Mesenchymal stem cell (in vitro differentiated cells and primary cell): ENCODE data around the gene BARX1.

Source experiments
- DNase-seq: peaks from one replicate; pipeline ENCODE4 v3.0.0-alpha.2; 2013
- H2AFZ ChIP-seq: one replicate; pipeline ENCODE4 v1.6.1; 2013; ENCODE audit warnings: low read depth, mild to moderate bottlenecking, control low read depth, inconsistent platforms, low read length, moderate library complexity
- H2AK5ac ChIP-seq: 2 replicates; pipeline ENCODE4 v1.6.1; 2013; ENCODE audit warnings: low read length, moderate library complexity, mild to moderate bottlenecking, inconsistent platforms; ENCODE audit not compliant: severe bottlenecking
- H2BK120ac ChIP-seq: one replicate; pipeline ENCODE4 v1.6.1; 2013; ENCODE audit warnings: low read depth, mild to moderate bottlenecking, inconsistent platforms, low read length, moderate library complexity
- H2BK12ac ChIP-seq, 2 experiments: one replicate each; pipeline ENCODE4 v1.6.1; 2013; ENCODE audit warnings: inconsistent platforms in 2 of 2, low read length in 2 of 2, mild to moderate bottlenecking in 2 of 2, moderate library complexity in 2 of 2, control low read depth in 1 of 2
- H2BK15ac ChIP-seq: one replicate; pipeline ENCODE4 v1.6.1; 2013; ENCODE audit warnings: mild to moderate bottlenecking, low read depth, inconsistent platforms; ENCODE audit not compliant: poor library complexity, severe bottlenecking
- H2BK5ac ChIP-seq: 2 replicates; pipeline ENCODE4 v1.6.1; 2013; ENCODE audit warnings: low read depth, mild to moderate bottlenecking, low read length, control low read depth, inconsistent platforms; ENCODE audit not compliant: poor library complexity, severe bottlenecking
- H3K14ac ChIP-seq, 2 experiments: one replicate each; pipeline ENCODE4 v1.6.1; 2013; ENCODE audit warnings: inconsistent platforms in 2 of 2, low read length in 2 of 2, control low read depth in 1 of 2, mild to moderate bottlenecking in 1 of 2, moderate library complexity in 1 of 2
- H3K18ac ChIP-seq, 2 experiments: one replicate each; pipeline ENCODE4 v1.6.1; 2013; ENCODE audit warnings: inconsistent platforms in 2 of 2, low read length in 2 of 2, control low read depth in 1 of 2, low read depth in 1 of 2, mild to moderate bottlenecking in 1 of 2
- H3K23ac ChIP-seq, 2 experiments: one replicate each; pipeline ENCODE4 v1.6.1; 2013; ENCODE audit warnings: inconsistent platforms in 2 of 2, low read length in 2 of 2, mild to moderate bottlenecking in 2 of 2, moderate library complexity in 2 of 2, control low read depth in 1 of 2
- H3K27ac ChIP-seq: 2 replicates; pipeline ENCODE4 v1.5.1; 2013; ENCODE audit warnings: mild to moderate bottlenecking, moderate library complexity, low read length, control low read depth, inconsistent platforms; ENCODE audit not compliant: poor library complexity, severe bottlenecking
- H3K27me3 ChIP-seq, 2 experiments: 2 replicates each; pipeline versions ENCODE4 v1.6.1 to v1.7.0; 2013; ENCODE audit warnings: low read length in 2 of 2, mild to moderate bottlenecking in 2 of 2, moderate library complexity in 2 of 2, control low read depth in 1 of 2, inconsistent platforms in 1 of 2; ENCODE audit not compliant: control insufficient read depth in 1 of 2, insufficient read depth in 1 of 2
- H3K36me3 ChIP-seq, 2 experiments: 2 replicates each; pipeline versions ENCODE4 v1.6.1 to v1.7.0; 2013; ENCODE audit warnings: low read length in 2 of 2, control low read depth in 1 of 2, inconsistent platforms in 1 of 2, low read depth in 1 of 2, mild to moderate bottlenecking in 1 of 2; ENCODE audit not compliant: insufficient read depth in 2 of 2, control insufficient read depth in 1 of 2
- H3K4ac ChIP-seq, 2 experiments: one replicate each; pipeline ENCODE4 v1.6.1; 2013; ENCODE audit warnings: inconsistent platforms in 2 of 2, low read length in 2 of 2, mild to moderate bottlenecking in 2 of 2, moderate library complexity in 2 of 2, control low read depth in 1 of 2, low read depth in 1 of 2
- H3K4me1 ChIP-seq: 2 replicates; pipeline ENCODE4 v1.6.1; 2013; ENCODE audit warnings: low read depth, low read length, control low read depth; ENCODE audit not compliant: control insufficient read depth, insufficient read depth
- H3K4me2 ChIP-seq: 2 replicates; pipeline ENCODE4 v1.6.1; 2013; ENCODE audit warnings: low read length, mild to moderate bottlenecking, inconsistent platforms; ENCODE audit not compliant: poor library complexity, severe bottlenecking
- H3K4me3 ChIP-seq, 2 experiments: 2 replicates each; pipeline versions ENCODE4 v1.5.1 to v1.7.0; 2013; ENCODE audit warnings: low read length in 2 of 2, mild to moderate bottlenecking in 2 of 2, control low read depth in 1 of 2, low read depth in 1 of 2; ENCODE audit not compliant: insufficient read depth in 1 of 2
- H3K79me1 ChIP-seq: replicated peaks from 2 replicates; pipeline ENCODE4 v1.6.1; 2013; ENCODE audit warnings: mild to moderate bottlenecking, control low read depth, low read length, inconsistent platforms; ENCODE audit not compliant: poor library complexity, severe bottlenecking
- H3K9ac ChIP-seq: 2 replicates; pipeline ENCODE4 v1.7.0; 2013; ENCODE audit warnings: mild to moderate bottlenecking, low read length, moderate library complexity
- H3K9me3 ChIP-seq: 2 replicates; pipeline ENCODE4 v1.7.0; 2013; ENCODE audit warnings: mild to moderate bottlenecking, low read length; ENCODE audit not compliant: control insufficient read depth
- H4K8ac ChIP-seq: one replicate; pipeline ENCODE4 v1.6.1; 2013; ENCODE audit warnings: inconsistent platforms, mild to moderate bottlenecking, low read length, moderate library complexity
- H4K91ac ChIP-seq: one replicate; pipeline ENCODE4 v1.6.1; 2013; ENCODE audit warnings: mild to moderate bottlenecking, low read length, inconsistent platforms
- WGBS: methylation state at CpG from one replicate; pipeline ENCODE4 v1.1.7; 2013; ENCODE audit warnings: mixed read lengths; 5-methylcytosine and 5-hydroxymethylcytosine counted together

Gene BARX1

DNA sequence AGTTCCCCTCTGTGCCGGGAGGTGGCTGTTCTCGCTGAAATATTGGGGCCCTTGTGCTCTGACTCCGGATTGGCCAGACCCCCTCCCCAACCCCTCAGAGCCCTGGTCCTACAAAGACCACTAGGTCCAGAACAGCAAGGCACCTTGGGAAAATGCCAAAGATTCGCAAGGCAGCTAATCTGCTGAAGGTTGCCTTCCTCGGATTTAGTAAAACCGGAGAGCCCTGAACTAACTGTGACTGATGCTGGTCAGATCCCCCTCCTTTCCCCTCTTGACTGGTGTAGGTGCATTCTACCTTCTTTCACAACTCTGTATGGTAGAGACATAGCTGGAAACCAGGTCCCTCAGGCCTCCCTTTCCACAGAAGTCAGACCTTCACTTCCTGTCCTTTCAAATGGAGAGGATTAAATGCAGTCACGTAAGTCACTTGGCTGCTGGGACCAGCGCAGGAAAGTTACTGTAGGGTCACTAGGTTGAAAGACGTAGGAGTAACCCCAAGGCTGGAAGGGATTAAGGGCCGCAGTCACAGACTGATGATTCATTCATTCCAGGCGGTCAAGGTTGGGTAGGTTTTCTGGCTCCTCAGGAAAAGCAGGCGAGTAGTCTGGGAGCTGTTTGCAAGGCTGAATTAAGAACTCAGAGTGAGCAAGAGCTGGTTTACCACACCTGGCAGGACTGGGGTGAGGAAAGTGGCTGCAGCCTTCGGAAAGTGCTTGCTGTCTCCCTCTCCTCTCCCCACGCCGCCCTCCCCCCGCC is 5.3 kb downstream of the BARX1 start:
- H4K91ac ChIP-seq: no peak overlapping the region
- no peak overlapping the region for H2BK15ac ChIP-seq
- no peak overlapping the region for H3K27ac ChIP-seq
- no peak overlapping the region for H3K4me2 ChIP-seq
- no peak overlapping the region for H2BK12ac ChIP-seq
- H3K4me3 ChIP-seq: no peak overlapping the region
- no peak overlapping the region for H4K8ac ChIP-seq
- H3K9me3 ChIP-seq: peaks cover 13% of the 10 kb centered on the region
- no peak overlapping the region for H2AFZ ChIP-seq
- DNase-seq: peak; percentile 33
- 4% methylated on average over 11 of the region's 16 CpGs for WGBS
- no peak overlapping the region for H2BK5ac ChIP-seq
- no peaks in the 10 kb centered on the region for H3K79me1 ChIP-seq
- H3K9ac ChIP-seq: no peak overlapping the region
- no peak overlapping the region for H2AK5ac ChIP-seq
- no peak overlapping the region for H3K23ac ChIP-seq
- no peak overlapping the region for H3K4ac ChIP-seq
- peaks cover 96 to 97% of the 10 kb centered on the region in 2 experiments for H3K27me3 ChIP-seq
- no peak overlapping the region for H3K14ac ChIP-seq
- H2BK120ac ChIP-seq: no peak overlapping the region
- H3K18ac ChIP-seq: no peak overlapping the region
- peaks cover 35% of the 10 kb centered on the region for H3K4me1 ChIP-seq
- no peaks in the 10 kb centered on the region for H3K36me3 ChIP-seq

DNA sequence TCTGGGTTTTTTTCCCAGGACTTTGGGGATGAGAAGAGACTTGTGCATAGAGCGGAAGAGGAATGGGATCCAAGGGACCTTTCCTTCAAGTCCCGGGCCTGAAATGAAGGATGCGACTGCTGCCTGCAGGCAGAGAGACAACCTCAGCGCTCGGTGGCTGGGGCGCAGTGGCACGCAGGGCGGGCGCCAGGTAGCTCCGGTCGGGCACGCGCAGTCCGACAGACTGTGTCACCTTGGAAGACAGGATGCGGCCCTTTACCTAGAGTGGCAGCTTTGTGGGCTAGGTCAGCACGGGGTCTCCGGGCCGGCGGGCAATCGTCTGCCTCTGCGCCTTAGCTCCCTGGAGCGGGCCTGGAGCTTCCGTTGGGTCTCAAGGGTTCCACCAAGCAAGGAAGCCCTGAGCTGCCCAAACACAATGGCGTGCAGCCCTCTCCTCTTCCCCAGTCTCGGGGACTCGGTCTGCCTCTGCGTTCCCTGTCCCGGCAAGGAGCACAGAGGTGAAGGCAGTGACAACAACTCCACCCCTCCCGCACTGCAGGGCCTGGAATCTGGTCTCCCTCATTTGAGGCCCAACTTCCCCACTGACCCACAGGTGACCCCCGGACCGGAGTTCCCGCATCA is 6.0 kb downstream of the BARX1 start:
- Histone ChIP-seq H4K8ac (no peak overlapping the region), H3K27ac (no peak overlapping the region), H3K79me1 (no peaks in the 10 kb centered on the region), H3K9ac (no peak overlapping the region), H2AFZ (no peak overlapping the region), H3K4ac (no peak overlapping the region), H3K23ac (no peak overlapping the region), H2AK5ac (no peak overlapping the region), H3K36me3 (no peaks in the 10 kb centered on the region), H3K4me1 (peaks cover 30% of the 10 kb centered on the region), H3K18ac (no peak overlapping the region), H3K27me3 (peaks cover 98 to 99% of the 10 kb centered on the region in 2 experiments), H2BK12ac (no peak overlapping the region), H2BK15ac (no peak overlapping the region), H4K91ac (no peak overlapping the region), H3K4me3 (no peak overlapping the region), H3K14ac (no peak overlapping the region), H3K4me2 (no peak overlapping the region), H3K9me3 (peaks cover 13% of the 10 kb centered on the region), H2BK120ac (no peak overlapping the region), H2BK5ac (no peak overlapping the region)
- DNase-seq: no peak
- WGBS: 7% methylated on average over 32 of the region's 32 CpGs

DNA sequence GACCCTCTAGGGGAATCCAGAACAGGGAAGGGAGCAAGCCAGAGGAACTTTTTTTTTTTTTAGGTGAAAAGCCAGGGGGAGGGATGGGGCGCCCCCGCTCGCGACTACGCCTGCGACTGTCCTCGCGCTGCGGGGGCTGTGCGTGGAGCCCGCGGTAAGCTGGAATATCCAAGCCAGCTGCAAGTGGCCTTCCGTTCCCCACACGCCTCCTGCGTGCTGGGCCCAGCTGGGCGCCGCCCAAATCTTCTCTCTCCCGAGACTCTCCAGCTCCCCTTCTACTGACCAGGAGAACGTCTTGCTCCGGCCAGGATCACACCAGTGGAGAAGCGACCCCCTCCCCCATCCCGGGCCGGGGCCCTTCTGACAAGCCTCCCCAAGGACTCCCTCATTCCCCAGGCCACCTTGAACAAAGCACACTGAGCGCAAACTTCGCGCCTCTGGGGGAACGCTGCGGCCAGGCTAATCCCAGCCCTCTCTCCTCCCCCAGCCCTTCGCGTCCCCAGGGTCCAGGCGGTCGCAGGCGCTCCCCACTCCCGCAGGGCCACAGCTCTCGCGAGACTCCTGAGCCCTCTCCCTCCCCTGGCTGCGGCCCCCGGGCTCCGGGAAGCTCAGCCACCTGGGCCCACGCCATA is 6.6 kb downstream of the BARX1 start:
- Histone ChIP-seq H2BK15ac (no peak overlapping the region), H2AFZ (no peak overlapping the region), H3K9me3 (peaks cover 13% of the 10 kb centered on the region), H3K18ac (no peak overlapping the region), H3K27ac (no peak overlapping the region), H2AK5ac (no peak overlapping the region), H3K27me3 (peaks cover 98 to 99% of the 10 kb centered on the region in 2 experiments), H2BK5ac (no peak overlapping the region), H2BK120ac (no peak overlapping the region), H3K36me3 (no peaks in the 10 kb centered on the region), H3K4ac (no peak overlapping the region), H3K23ac (no peak overlapping the region), H3K4me3 (no peak overlapping the region), H3K14ac (no peak overlapping the region), H3K4me2 (no peak overlapping the region), H3K4me1 (peaks cover 30% of the 10 kb centered on the region), H2BK12ac (no peak overlapping the region), H4K91ac (no peak overlapping the region), H3K9ac (no peak overlapping the region), H3K79me1 (no peaks in the 10 kb centered on the region), H4K8ac (no peak overlapping the region)
- WGBS: 2% methylated on average over 33 of the region's 40 CpGs
- DNase-seq: no peak

DNA sequence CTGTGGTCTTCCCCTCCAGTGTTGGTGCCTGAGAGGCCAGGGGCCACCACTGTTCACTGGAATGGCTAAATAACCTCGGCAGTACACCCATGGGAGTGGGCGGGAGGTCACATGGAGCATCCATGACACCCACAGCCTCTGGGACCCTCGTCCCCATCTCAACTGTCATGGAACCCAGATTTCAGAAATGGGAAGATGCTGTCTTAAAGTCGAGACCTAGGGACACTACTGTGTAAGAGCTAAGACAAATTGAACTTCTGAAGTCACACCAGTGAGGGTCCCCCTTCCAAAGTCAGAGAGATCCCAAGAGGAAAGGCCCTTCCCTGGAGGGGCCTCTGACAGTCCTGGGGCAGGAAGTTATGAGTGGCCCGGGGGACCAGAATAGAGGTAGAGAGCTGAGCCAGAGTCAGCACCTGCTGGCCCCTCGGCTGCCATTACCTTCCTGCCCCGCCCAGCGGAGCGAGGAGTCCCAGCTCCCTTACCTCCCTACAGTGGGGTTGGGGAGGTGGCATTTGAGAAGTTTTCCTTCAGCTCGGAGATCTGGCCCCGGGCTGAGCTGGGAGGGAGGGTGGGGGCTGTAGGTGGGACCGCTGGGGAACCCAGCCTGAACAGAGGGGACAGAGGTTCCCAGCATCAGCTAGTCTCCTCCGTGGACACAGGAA is 7.6 kb downstream of the BARX1 start:
- Histone ChIP-seq H2AK5ac (no peak overlapping the region), H3K4ac (no peak overlapping the region), H3K27ac (no peak overlapping the region), H3K4me3 (no peak overlapping the region), H4K8ac (no peak overlapping the region), H2BK5ac (no peak overlapping the region), H3K4me2 (no peak overlapping the region), H3K36me3 (no peaks in the 10 kb centered on the region), H3K4me1 (peaks cover 21% of the 10 kb centered on the region), H3K14ac (no peak overlapping the region), H2AFZ (no peak overlapping the region), H3K9me3 (peaks cover 13% of the 10 kb centered on the region), H3K18ac (no peak overlapping the region), H2BK120ac (no peak overlapping the region), H3K9ac (no peak overlapping the region), H3K79me1 (no peaks in the 10 kb centered on the region), H4K91ac (no peak overlapping the region), H2BK12ac (no peak overlapping the region), H3K27me3 (peaks cover 98 to 99% of the 10 kb centered on the region in 2 experiments), H3K23ac (no peak overlapping the region), H2BK15ac (no peak overlapping the region)
- 6% methylated on average over 8 of the region's 13 CpGs for WGBS
- DNase-seq: no peak
